KMS-11 (cell line): Measurements from ENCODE around the gene C19orf53.

ENCODE experiments used
- H2AFZ ChIP-seq: fragments of 200-600 bp; sonication (generic); 2 replicates; pipeline ENCODE4 v1.6.1; 2016; ENCODE audit warnings: antibody characterized with exemption, mixed run types, low read depth
- H3K27ac ChIP-seq: fragments of 200-600 bp; sonication (generic); 2 replicates; pipeline ENCODE4 v1.6.1; 2016; ENCODE audit warnings: mild to moderate bottlenecking, mixed run types
- H3K27me3 ChIP-seq: fragments of 200-600 bp; sonication (generic); 2 replicates; pipeline ENCODE4 v1.6.1; 2017; ENCODE audit warnings: mild to moderate bottlenecking, low read depth, mixed run types, moderate library complexity; ENCODE audit not compliant: insufficient read depth
- H3K36me3 ChIP-seq: fragments of 200-600 bp; sonication (generic); 2 replicates; pipeline ENCODE4 v1.6.1; 2017; ENCODE audit warnings: mild to moderate bottlenecking, mixed run types; ENCODE audit not compliant: insufficient read depth
- H3K4me1 ChIP-seq: fragments of 200-600 bp; sonication (generic); 2 replicates; pipeline ENCODE4 v1.6.1; 2016; ENCODE audit warnings: mild to moderate bottlenecking, low read depth, mixed run types; ENCODE audit not compliant: poor library complexity, severe bottlenecking
- H3K4me2 ChIP-seq: fragments of 200-600 bp; sonication (generic); 2 replicates; pipeline ENCODE4 v1.7.0; 2016; ENCODE audit warnings: mild to moderate bottlenecking, mixed run types
- H3K4me3 ChIP-seq: fragments of 200-600 bp; sonication (generic); IDR thresholded peaks from 2 replicates; pipeline ENCODE4 v1.6.1; 2017; ENCODE audit warnings: low read depth, low read length, mixed read lengths; ENCODE audit not compliant: insufficient read depth
- H3K79me2 ChIP-seq: fragments of 200-600 bp; sonication (generic); 2 replicates; pipeline ENCODE4 v1.6.1; 2016; ENCODE audit warnings: low read depth, mixed run types; ENCODE audit not compliant: insufficient read depth
- H3K9ac ChIP-seq: fragments of 200-600 bp; sonication (generic); 2 replicates; pipeline ENCODE4 v1.6.1; 2016; ENCODE audit warnings: mild to moderate bottlenecking, mixed run types
- H4K20me1 ChIP-seq: fragments of 200-600 bp; sonication (generic); 2 replicates; pipeline ENCODE4 v1.6.1; 2016; ENCODE audit warnings: mild to moderate bottlenecking, mixed run types; ENCODE audit not compliant: insufficient read depth
- TF ChIP-seq, protein P1 (sequence below): fragments of 200-600 bp; sonication (generic); conservative IDR thresholded peaks from 2 replicates; pipeline ENCODE4 v1.6.1; 2017; ENCODE audit warnings: low read depth, mild to moderate bottlenecking, antibody characterized with exemption, low read length, moderate library complexity, mixed read lengths

Gene C19orf53

DNA sequence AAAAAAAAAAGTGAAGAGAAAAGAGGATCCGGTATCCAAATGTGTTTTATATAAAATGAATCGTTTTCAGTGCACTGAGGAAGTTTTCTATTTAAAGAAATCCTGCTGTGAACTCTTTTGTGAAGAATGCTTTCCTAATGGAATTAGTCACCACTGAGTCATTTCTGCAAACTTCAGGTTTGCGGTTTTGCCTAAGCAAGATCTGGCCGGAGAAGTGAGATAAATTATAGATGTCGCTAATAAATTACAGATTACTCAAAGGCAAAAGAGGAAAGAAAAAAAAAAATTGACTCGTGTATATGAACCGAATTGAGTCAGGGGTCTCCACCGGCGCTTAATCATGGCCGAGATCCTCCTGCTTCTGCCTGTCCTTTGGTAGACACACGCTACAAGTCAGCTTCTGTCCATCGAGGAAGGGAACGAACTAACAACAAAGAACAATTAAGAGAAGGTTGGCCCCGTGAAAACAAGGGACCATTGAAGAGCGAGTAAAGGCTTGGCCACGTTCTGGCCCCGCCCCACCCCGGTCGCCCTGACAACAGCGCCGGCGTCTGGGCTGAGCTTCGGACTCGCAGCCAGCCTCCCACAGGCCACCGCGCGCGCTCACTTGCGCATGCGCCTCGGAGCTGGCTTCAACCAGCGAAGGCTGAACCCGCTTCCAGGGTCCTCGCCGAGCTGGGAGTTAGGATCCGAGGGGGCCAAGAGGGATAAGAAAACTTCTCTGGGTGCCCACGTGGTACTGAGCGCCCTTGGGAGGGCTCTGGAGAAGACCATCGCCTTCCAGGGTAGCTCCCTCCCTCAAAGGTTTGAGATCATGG, 42.9 kb upstream of the C19orf53 start:
- Histone ChIP-seq H3K9ac (peak overlapping the region; percentile 42; the same call in 1 of the 2 replicates), H3K27me3 (no peaks in the 10 kb centered on the region), H3K79me2 (no peaks in the 10 kb centered on the region), H4K20me1 (no peaks in the 10 kb centered on the region), H3K27ac (peak overlapping the region; percentile 36; the same call in 1 of the 2 replicates), H3K4me3 (no peak overlapping the region), H3K36me3 (no peaks in the 10 kb centered on the region), H3K4me1 (peaks cover 8% of the 10 kb centered on the region), H2AFZ (peak overlapping the region; percentile 88), H3K4me2 (peak overlapping the region; percentile 97)
- TF ChIP-seq, protein P1, sequence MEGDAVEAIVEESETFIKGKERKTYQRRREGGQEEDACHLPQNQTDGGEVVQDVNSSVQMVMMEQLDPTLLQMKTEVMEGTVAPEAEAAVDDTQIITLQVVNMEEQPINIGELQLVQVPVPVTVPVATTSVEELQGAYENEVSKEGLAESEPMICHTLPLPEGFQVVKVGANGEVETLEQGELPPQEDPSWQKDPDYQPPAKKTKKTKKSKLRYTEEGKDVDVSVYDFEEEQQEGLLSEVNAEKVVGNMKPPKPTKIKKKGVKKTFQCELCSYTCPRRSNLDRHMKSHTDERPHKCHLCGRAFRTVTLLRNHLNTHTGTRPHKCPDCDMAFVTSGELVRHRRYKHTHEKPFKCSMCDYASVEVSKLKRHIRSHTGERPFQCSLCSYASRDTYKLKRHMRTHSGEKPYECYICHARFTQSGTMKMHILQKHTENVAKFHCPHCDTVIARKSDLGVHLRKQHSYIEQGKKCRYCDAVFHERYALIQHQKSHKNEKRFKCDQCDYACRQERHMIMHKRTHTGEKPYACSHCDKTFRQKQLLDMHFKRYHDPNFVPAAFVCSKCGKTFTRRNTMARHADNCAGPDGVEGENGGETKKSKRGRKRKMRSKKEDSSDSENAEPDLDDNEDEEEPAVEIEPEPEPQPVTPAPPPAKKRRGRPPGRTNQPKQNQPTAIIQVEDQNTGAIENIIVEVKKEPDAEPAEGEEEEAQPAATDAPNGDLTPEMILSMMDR = no peak

DNA sequence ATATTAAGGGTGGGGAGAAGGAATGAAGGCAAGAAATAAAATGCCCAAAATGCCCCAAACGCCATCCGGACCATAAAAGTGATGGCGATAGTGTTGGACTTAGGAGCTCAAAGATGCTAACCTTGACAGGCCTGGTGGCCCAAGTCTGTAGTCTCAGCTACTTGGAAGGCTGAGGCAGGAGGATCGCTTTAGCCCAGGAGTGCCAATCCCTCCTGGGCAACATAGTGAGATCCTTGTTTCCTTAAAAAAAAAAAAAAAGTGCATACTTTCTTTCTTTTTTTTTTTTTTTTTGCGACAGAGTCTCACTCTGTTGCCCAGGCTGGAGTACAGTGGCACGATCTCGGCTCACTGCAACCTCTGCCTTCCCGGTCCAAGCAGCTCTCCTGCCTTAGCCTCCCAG, 41.9 kb upstream of the C19orf53 start:
- Histone ChIP-seq H3K79me2 (no peaks in the 10 kb centered on the region), H4K20me1 (no peaks in the 10 kb centered on the region), H3K4me1 (peaks cover 8% of the 10 kb centered on the region), H3K36me3 (no peaks in the 10 kb centered on the region), H3K27me3 (no peaks in the 10 kb centered on the region), H3K27ac (no peak overlapping the region), H3K4me3 (no peak overlapping the region), H3K9ac (no peak overlapping the region), H2AFZ (peak overlapping the region; percentile 88; the same call in 1 of the 2 replicates), H3K4me2 (peak overlapping the region; percentile 97)
- TF ChIP-seq, protein P1 = no peak

DNA sequence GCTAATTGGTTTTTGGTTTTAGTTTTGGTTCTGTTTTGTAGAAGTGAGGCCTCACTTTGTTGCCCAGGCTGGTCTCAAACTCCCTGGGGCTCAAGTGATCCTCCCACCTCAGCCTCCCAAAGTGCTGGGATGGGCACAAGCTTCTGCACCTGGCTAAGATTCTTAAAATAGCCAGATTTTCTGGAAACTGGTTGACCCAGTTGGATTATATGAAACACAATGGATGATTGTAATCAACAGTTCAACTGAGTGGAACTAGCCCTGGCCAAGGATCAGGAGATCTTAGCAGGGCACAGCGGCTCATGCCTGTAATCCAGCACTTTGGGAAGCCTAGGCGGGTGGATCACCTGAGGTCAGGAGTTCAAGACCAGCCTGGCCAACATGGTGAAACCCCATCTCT, 39.5 kb upstream of the C19orf53 start:
- Histone ChIP-seq H3K27ac (no peak overlapping the region), H2AFZ (no peak overlapping the region), H3K9ac (no peak overlapping the region), H3K79me2 (no peaks in the 10 kb centered on the region), H3K4me3 (no peak overlapping the region), H4K20me1 (no peaks in the 10 kb centered on the region), H3K4me1 (peaks cover 8% of the 10 kb centered on the region), H3K27me3 (no peaks in the 10 kb centered on the region), H3K36me3 (no peaks in the 10 kb centered on the region), H3K4me2 (no peak overlapping the region)
- TF ChIP-seq, protein P1 = no peak

GRCh38 chr19:13738073-13738472, 36.2 kb upstream of the C19orf53 start:
- no peaks in the 10 kb centered on the region for H3K36me3 ChIP-seq
- no peak overlapping the region for H2AFZ ChIP-seq
- no peaks in the 10 kb centered on the region for H3K27me3 ChIP-seq
- H3K4me3 ChIP-seq = no peak overlapping the region
- TF ChIP-seq, protein P1 = no peak
- no peaks in the 10 kb centered on the region for H3K4me1 ChIP-seq
- no peaks in the 10 kb centered on the region for H3K79me2 ChIP-seq
- no peak overlapping the region for H3K9ac ChIP-seq
- H4K20me1 ChIP-seq = no peaks in the 10 kb centered on the region
- no peak overlapping the region for H3K4me2 ChIP-seq
- no peak overlapping the region for H3K27ac ChIP-seq
